Caki2 (cell line): Measurements from ENCODE around the gene LIMS1. TPM values are rescaled to one million over a fixed set of nuclear protein-coding genes. Genes with fewer than 3 reads are reported as not detected.
"Not testable (repeated sequence)": the region's sequence is repeated elsewhere in the genome, so short reads cannot be mapped to it uniquely, and the experiment has no call there.

Source experiments
- DNase-seq: peaks from one replicate; pipeline ENCODE4 v3.0.0-alpha.2; 2015; ENCODE audit warnings: low read depth
- in situ Hi-C: cut with HindIII; loops from 2 replicates; pipeline ENCODE4 v1.10.0; 2016; ENCODE audit warnings: low sequenced_read_pairs, low pct_unique_long_range_greater_than_20kb, mixed read lengths
- total RNA-seq: library from RNA; depleted of rRNA; stranded (reverse); fragments of >200 nt; shearing (Covaris generic); gene quantifications from 2 replicates; pipeline ENCODE4 v1.2.3, GENCODE V29; 2014; ENCODE audit warnings: low replicate concordance

LIMS1 gene
- total RNA-seq, 1 experiment from 2014 or later: 173 TPM

- DNase-seq: peak; percentile 53
- in situ Hi-C loops: no loop called here
These were observed 41.1 kb downstream of the LIMS1 start for GRCh38 chr2:108575132-108575966.

DNA sequence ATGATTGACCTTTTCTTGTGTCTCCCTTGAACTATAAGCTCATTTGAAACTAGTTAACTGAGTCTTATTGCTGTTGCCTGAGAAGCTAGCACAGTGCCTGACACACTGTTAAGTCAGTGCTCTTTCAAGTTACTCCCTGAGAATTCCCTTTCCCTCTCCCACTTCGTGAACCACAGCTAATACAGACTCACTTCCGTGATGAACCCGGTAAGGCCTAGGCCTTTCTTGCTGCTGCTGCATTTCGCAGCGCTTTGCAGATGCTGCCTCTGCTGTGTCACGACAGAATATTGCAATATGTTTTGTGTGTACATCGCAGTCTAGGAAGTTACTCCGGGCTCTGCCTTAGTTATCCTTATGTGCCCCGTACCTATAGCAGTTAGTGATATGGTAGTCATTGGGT, 42.8 kb downstream of the LIMS1 start:
- in situ Hi-C loops: no loop called here
- DNase-seq: no peak

DNA sequence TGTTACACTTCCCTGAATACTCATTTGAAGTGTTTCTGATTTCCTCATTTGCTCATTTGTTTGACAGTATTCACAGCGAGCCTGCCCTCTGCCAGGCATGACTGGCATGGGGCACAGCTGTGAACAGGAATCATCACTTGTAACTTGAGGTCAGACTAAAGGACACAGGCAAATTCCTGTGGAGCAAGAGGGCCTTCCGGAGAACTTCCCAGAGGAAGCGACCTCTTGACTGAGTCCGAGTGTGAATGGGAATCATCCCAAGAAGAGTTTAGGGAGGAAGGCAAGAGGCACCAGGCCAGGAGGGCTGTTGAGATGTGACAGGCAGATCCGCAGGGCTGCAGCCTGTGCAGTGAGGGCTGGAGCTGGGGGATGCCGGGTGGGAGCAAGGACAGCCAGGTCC, 45.4 kb downstream of the LIMS1 start:
- in situ Hi-C loops: no loop called here

GRCh38 chr2:108580050-108580449, 45.8 kb downstream of the LIMS1 start:
- no peak for DNase-seq
- in situ Hi-C loops: no loop called here

More for the DNA sequence above, 45.4 kb downstream of the LIMS1 start:
- peak; percentile 57 for DNase-seq

GRCh38 chr2:108583903-108584520, 49.7 kb downstream of the LIMS1 start:
- peak; percentile 78 for DNase-seq
- in situ Hi-C loops: no loop called here

GRCh38 chr2:108585436-108585835, 51.2 kb downstream of the LIMS1 start:
- in situ Hi-C loops: no loop called here
- DNase-seq: no peak

- no peak for DNase-seq
- in situ Hi-C loops: no loop called here
These were observed 51.8 kb downstream of the LIMS1 start for GRCh38 chr2:108586116-108586515.

GRCh38 chr2:108586631-108587030, 52.4 kb downstream of the LIMS1 start:
- no peak for DNase-seq

GRCh38 chr2:108587621-108588020, 53.4 kb downstream of the LIMS1 start:
- in situ Hi-C loops: no loop called here
- DNase-seq: peak; percentile 58

More at GRCh38 chr2:108586631-108587030, 52.4 kb downstream of the LIMS1 start:
- in situ Hi-C loops: no loop called here

GRCh38 chr2:108588070-108588668, 53.9 kb downstream of the LIMS1 start:
- in situ Hi-C loops: no loop called here

GRCh38 chr2:108589372-108589771, 55.1 kb downstream of the LIMS1 start:
- in situ Hi-C loops: no loop called here
- DNase-seq: no peak

More at GRCh38 chr2:108588070-108588668, 53.9 kb downstream of the LIMS1 start:
- peak; percentile 25 for DNase-seq

GRCh38 chr2:108589781-108590180, 55.5 kb downstream of the LIMS1 start:
- DNase-seq: no peak
- in situ Hi-C loops: no loop called here

GRCh38 chr2:108591163-108591562, 56.9 kb downstream of the LIMS1 start:
- no peak for DNase-seq
- in situ Hi-C loops: no loop called here

DNA sequence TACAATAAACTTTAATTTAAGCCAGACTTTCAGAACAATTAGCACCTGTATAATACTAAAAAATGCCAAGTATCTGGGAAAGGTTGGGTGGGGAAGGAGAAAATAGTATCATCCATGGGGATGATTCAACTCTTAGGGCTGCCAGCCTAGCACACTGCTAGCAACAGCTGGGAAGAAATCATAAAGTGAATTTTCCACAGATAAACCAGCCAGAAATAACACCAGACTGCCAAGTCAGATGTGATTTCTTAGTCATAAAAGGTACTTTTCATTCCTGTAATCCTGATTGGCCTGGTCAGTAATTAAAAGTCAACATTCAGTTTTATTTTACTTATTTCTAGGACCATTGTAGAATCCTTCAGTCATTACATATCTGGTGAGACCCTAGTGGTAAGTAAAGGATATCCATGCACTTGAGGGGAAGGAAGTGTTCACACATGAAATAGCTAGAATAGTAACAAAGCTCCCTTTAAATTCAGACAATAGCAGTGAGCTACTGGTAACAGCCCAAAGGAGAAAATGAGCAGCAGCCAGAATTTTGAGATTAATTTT, 59.4 kb downstream of the LIMS1 start:
- in situ Hi-C loops: no loop called here
- DNase-seq: peak; percentile 75

- in situ Hi-C loops: no loop called here
- peak; percentile 83 for DNase-seq
These were observed 60.1 kb downstream of the LIMS1 start for GRCh38 chr2:108594132-108594981.

DNA sequence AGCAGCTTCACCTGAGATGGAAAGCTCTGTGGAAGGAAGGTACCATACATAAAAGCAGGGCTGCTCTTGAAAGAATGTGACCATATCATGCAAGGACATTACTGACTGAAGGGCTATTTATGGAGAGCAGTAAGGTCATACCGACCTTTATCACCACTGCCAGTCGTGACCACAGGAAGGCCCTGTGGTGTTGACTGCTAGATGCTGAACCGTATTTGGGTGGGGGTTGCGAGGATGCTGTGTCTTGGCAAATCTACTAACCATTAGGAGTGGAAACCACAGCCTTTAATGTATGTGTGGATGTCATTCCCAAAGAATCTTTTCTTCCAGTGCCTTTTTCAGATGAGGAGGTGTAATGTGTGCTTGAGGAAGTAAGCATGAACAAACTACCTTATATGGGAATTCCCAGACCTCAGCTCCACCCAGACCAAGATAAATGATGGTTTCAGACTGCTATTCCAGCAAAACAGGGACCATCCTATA, 60.8 kb downstream of the LIMS1 start:
- DNase-seq: peak; percentile 98
- in situ Hi-C loops: no loop called here

GRCh38 chr2:108595771-108596170, 61.5 kb downstream of the LIMS1 start:
- in situ Hi-C loops, DNase-seq: not testable (repeated sequence)
